ENCODE data around the gene ZFX. TPM values are rescaled to one million over a fixed set of nuclear protein-coding genes. Genes with fewer than 3 reads are reported as not detected.

ZFX gene
- total and polyA plus RNA-seq, 2 of the 8 experiments (the other 6 are each of a cell fraction or from before 2014, with no cell fraction given), result 2.8 to 22.0 TPM

GRCh38 chrX:24235084-24235710 lies 85.7 kb downstream of the ZFX start (continued):
- TF ChIP-seq CHD7 (IDR thresholded peaks at IDR 0.05; ENCODE audit: insufficient replicate concordance, low read length) (no peak), EP300 (IDR thresholded peaks at IDR 0.05; ENCODE audit: borderline replicate concordance in 1 of 2, low read depth in 2 of 2, low read length in 2 of 2) (no peak), EZH2 (IDR thresholded peaks at IDR 0.05; ENCODE audit: low read depth, low read length, severe bottlenecking) (no peak), USF2 (IDR thresholded peaks at IDR 0.05; ENCODE audit: low read length) (no peak), NANOG (IDR thresholded peaks at IDR 0.05; ENCODE audit: insufficient read depth, low read depth, low read length, poor library complexity, severe bottlenecking) (no peak), JUN (IDR thresholded peaks at IDR 0.05; ENCODE audit: low read depth, low read length) (no peak), KDM5A (IDR thresholded peaks at IDR 0.05; ENCODE audit: low read length) (no peak), RFX5 (IDR thresholded peaks at IDR 0.05; ENCODE audit: borderline replicate concordance, low read depth, low read length) (no peak)

Measured in H1 (cell line).